ENCODE measurements around the gene PAFAH1B2.

DNA sequence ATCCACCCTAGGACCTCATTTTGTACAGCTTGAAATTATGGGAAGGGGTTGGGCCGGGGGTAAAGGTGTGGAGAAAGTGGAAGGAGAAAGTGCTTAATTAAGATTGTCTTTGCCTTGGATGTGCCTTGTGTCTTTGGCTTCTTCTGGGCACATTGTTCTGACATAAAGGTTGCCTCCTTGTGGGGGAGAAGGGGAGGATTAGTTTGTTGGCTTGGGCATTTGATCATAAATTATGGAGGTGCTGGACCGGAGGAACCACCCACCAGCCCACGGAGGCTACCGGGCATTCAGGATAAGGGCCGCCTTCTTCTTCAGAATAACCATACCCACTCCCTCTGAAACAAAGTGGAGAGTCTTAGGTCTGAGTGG lies 1.3 kb downstream of the PAFAH1B2 start:
- TF ChIP-seq POLR2A (IDR thresholded peaks at IDR 0.05) (no peak), POLR2AphosphoS5 (IDR thresholded peaks at IDR 0.05) (no peak)
- TF ChIP-seq, protein P1, sequence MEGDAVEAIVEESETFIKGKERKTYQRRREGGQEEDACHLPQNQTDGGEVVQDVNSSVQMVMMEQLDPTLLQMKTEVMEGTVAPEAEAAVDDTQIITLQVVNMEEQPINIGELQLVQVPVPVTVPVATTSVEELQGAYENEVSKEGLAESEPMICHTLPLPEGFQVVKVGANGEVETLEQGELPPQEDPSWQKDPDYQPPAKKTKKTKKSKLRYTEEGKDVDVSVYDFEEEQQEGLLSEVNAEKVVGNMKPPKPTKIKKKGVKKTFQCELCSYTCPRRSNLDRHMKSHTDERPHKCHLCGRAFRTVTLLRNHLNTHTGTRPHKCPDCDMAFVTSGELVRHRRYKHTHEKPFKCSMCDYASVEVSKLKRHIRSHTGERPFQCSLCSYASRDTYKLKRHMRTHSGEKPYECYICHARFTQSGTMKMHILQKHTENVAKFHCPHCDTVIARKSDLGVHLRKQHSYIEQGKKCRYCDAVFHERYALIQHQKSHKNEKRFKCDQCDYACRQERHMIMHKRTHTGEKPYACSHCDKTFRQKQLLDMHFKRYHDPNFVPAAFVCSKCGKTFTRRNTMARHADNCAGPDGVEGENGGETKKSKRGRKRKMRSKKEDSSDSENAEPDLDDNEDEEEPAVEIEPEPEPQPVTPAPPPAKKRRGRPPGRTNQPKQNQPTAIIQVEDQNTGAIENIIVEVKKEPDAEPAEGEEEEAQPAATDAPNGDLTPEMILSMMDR (IDR thresholded peaks at IDR 0.05), result no peak

Data from stomach (tissue), 4 donors.